ENCODE data around the gene TRIM31. TPM values are rescaled to one million over a fixed set of nuclear protein-coding genes. Genes with fewer than 3 reads are reported as not detected.

The TRIM31 gene
- total and polyA plus RNA-seq, 2 of the 4 experiments (the other 2 are of a cell fraction) = not detected

- no peak overlapping the region for H3K27ac ChIP-seq (ENCODE audit: insufficient read depth, low read length)
- H2AFZ ChIP-seq (replicated peaks; ENCODE audit: low read length, poor library complexity) = no peak overlapping the region
- H3K4me2 ChIP-seq (ENCODE audit: low read depth, low read length) = no peak overlapping the region
- no peak overlapping the region for H2AK9ac ChIP-seq (replicated peaks; ENCODE audit: low read depth, low read length, poor library complexity)
- no peak overlapping the region for H3K14ac ChIP-seq (replicated peaks; ENCODE audit: low read depth, low read length)
- no peak overlapping the region for H3K4ac ChIP-seq (ENCODE audit: low read depth, low read length)
- ChIA-PET POLR2A (ENCODE audit: unreplicated experiment) (no interaction called here), CTCF (interaction anchor here (0.5 to 6.1 kb wide), 5 partner anchors 11 to 281 kb away, joined by 3 to 54 read pairs (median 5); no protein-coding TSS in a partner anchor)
- H3K9ac ChIP-seq (ENCODE audit: low read depth, low read length) = no peak overlapping the region
- H2BK20ac ChIP-seq (ENCODE audit: low read depth, low read length) = no peak overlapping the region
- H3K18ac ChIP-seq (ENCODE audit: low read depth, low read length) = no peak overlapping the region
- intact Hi-C loops (cut with micrococcal nuclease) (loop anchor here (2.0 kb wide), 1 partner anchor 63 kb away; the partner anchor contains the start of gene PPP1R11), dilution Hi-C loops (cut with HindIII; ENCODE audit: low sequenced_read_pairs, unreplicated experiment) (no loop called here), in situ Hi-C loops (cut with MboI; ENCODE audit: low sequenced_read_pairs) (loop anchor here (10.0 kb wide), 1 partner anchor 285 kb away; no protein-coding TSS in a partner anchor)
- H3K79me1 ChIP-seq (ENCODE audit: low read depth in 1 of 2, low read length in 2 of 2) = no peaks in the 10 kb centered on the region
- H4K20me1 ChIP-seq (ENCODE audit: insufficient read depth, low read length) = no peaks in the 10 kb centered on the region
- H3K4me1 ChIP-seq (ENCODE audit: control insufficient read depth, insufficient read depth, low read length) = no peaks in the 10 kb centered on the region
- no peak overlapping the region for H3K56ac ChIP-seq (ENCODE audit: extremely low read depth, insufficient read depth, low read length)
- BruUV-seq (replicated peaks) = no TSS peak
- no peaks in the 10 kb centered on the region for H3K9me3 ChIP-seq (ENCODE audit: control insufficient read depth, insufficient read depth, low read length)
- H4K8ac ChIP-seq (ENCODE audit: low read depth in 2 of 2, low read length in 2 of 2) = no peak overlapping the region
- H3K27me3 ChIP-seq (ENCODE audit: control insufficient read depth, insufficient read depth, low read length) = peaks cover 51% of the 10 kb centered on the region
- no peaks in the 10 kb centered on the region for H3K9me1 ChIP-seq (ENCODE audit: insufficient read depth, low read length)
- DNase-seq (no peak), ATAC-seq (ENCODE audit: low read depth) (no peak)
- no peak overlapping the region for H4K91ac ChIP-seq (ENCODE audit: insufficient read depth, low read depth, low read length)
- H2BK120ac ChIP-seq (ENCODE audit: low read depth, low read length) = no peak overlapping the region
- no peak overlapping the region for H3K23ac ChIP-seq (ENCODE audit: low read depth, low read length)
- H2BK5ac ChIP-seq (ENCODE audit: low read depth, low read length, poor library complexity, severe bottlenecking) = no peak overlapping the region
- no peak overlapping the region for H3K4me3 ChIP-seq (ENCODE audit: insufficient read depth, low read depth, low read length)
- WGBS, 2 experiments (ENCODE audit: extremely low coverage in 2 of 2, insufficient read length in 1 of 2) = 60% methylated on average over 1 of the region's 10 CpGs; no CpG with 5 or more reads in 1 of the 2 experiments
- H2AK5ac ChIP-seq (ENCODE audit: low read depth, low read length) = no peak overlapping the region
- H4K5ac ChIP-seq (ENCODE audit: low read depth, low read length) = no peak overlapping the region
- H3K36me3 ChIP-seq (ENCODE audit: control insufficient read depth, insufficient read depth, low read length) = no peaks in the 10 kb centered on the region
- H2BK15ac ChIP-seq (ENCODE audit: low read depth, low read length) = no peak overlapping the region
- TF ChIP-seq USF2 (IDR thresholded peaks at IDR 0.05; ENCODE audit: low read depth, low read length) = no peak
- no peak for TF ChIP-seq CHD1 (IDR thresholded peaks at IDR 0.05; ENCODE audit: low read depth, low read length)
- TF ChIP-seq FOS (IDR thresholded peaks at IDR 0.05; ENCODE audit: low read depth, low read length) = no peak
- TF ChIP-seq ELK1 (IDR thresholded peaks at IDR 0.05; ENCODE audit: borderline replicate concordance, low read depth, low read length) = no peak
- no peak for TF ChIP-seq POLR2A (IDR thresholded peaks at IDR 0.05; ENCODE audit: low read depth, low read length)
- no peak for TF ChIP-seq MXI1 (IDR thresholded peaks at IDR 0.05; ENCODE audit: borderline replicate concordance, low read depth, low read length)
- TF ChIP-seq CEBPB (IDR thresholded peaks at IDR 0.05; ENCODE audit: low read depth, low read length) = no peak
- TF ChIP-seq MAZ (IDR thresholded peaks at IDR 0.05; ENCODE audit: borderline replicate concordance, low read depth, low read length) = no peak
- TF ChIP-seq SMC3 (IDR thresholded peaks at IDR 0.05; ENCODE audit: low read depth, low read length) = no peak
- no peak for TF ChIP-seq CTCF (conservative IDR thresholded peaks at IDR 0.05; ENCODE audit: low read depth, low read length)
- no peak for TF ChIP-seq NFE2L2 (IDR thresholded peaks at IDR 0.05; ENCODE audit: low read depth, low read length)
- no peak for TF ChIP-seq RFX5 (IDR thresholded peaks at IDR 0.05; ENCODE audit: low read depth, low read length)
- TF ChIP-seq RAD21 (IDR thresholded peaks at IDR 0.05; ENCODE audit: low read length) = no peak
- TF ChIP-seq MAFK (IDR thresholded peaks at IDR 0.05; ENCODE audit: low read depth, low read length) = no peak
Observed at GRCh38 chr6:30129265-30130178, 16.6 kb upstream of the TRIM31 start.
